MV-4-11 (cell line): ENCODE data around the gene UBTF.

Experiments used
- DNase-seq: peaks from one replicate; lab custom pipeline; 2025; lab: John Stamatoyannopoulos, UW

Gene UBTF

GRCh38 chr17:44214896-44215295 is 4.6 kb downstream of the UBTF start:
- DNase-seq: no peak

- no peak for DNase-seq
These were observed 5.3 kb downstream of the UBTF start for GRCh38 chr17:44214230-44214494.

GRCh38 chr17:44213403-44214229 is 5.9 kb downstream of the UBTF start:
- DNase-seq: no peak

- DNase-seq: no peak
These were observed 6.7 kb downstream of the UBTF start for GRCh38 chr17:44212507-44213402.

DNA sequence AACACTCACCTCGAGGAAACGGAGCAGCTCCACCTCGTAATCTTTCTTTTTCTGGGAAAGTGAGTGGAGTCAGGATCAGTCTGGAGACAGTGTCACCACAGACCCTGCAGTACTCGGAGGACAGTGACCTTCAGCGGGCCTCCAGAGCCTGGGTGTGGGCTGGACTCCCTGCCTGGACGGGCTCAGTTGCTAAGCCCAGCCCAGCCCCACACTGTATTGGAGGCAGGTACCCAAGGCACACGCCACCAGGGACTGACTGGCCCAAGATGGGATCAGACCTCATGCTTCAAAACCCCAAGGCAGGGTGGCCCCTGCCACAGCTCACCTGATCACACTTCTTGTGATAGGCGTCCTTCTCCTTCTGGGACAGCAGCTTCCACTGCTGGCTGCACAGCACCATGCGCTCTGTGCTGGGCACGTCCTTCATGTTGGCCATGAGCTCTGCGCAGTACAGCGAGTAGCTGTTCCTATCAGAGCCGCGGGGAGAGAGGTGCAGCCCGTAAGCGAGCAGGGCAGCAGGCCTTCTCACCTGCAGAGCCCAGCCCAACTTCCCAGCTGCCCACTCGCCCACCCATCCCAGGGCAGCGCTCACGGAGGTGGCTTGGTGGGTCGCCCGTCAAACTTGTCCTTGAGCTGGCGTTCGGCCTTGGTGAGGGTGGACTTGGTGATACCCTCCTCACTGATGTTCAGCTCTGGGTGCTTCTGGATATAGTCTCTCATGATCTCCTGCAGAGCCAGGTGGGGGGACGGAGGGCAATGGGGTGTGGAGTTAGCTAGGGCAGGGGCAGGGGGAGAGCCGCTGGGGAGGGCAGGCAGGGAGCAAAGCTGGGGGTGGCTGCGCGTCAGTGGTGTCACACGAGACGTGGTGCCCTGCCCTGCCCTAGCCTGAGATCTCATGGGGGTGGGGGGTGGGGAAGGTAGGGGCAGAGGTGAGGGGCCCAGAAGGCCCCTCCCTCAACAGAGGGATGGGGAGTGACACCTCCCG is 7.9 kb downstream of the UBTF start:
- no peak for DNase-seq

- peak; percentile 89 for DNase-seq
These were observed 8.9 kb downstream of the UBTF start for GRCh38 chr17:44210342-44211192.

GRCh38 chr17:44209786-44210341 is 9.6 kb downstream of the UBTF start:
- peak; percentile 12 for DNase-seq

- DNase-seq: no peak
These were observed 11.7 kb downstream of the UBTF start for GRCh38 chr17:44207743-44208142.

DNA sequence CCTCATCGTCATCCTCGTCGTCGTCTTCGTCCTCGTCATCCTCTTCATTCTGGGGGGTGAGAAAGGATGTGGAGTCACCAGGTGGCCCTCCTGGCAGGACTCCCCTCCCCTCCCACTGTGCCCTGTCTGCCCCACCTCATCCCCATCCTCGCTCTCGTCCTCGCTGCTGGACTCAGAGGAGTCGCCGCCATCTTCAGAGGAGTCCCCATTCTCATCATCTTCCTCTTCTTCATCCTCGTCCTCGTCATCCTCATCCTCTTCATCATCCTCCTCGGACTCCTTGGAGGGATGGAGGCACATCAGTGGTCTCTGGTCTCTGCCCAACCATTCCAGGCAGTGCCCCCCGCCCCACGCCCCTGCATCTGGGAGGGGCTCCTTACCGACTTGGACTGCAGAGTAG is 12.2 kb downstream of the UBTF start:
- DNase-seq: no peak

DNA sequence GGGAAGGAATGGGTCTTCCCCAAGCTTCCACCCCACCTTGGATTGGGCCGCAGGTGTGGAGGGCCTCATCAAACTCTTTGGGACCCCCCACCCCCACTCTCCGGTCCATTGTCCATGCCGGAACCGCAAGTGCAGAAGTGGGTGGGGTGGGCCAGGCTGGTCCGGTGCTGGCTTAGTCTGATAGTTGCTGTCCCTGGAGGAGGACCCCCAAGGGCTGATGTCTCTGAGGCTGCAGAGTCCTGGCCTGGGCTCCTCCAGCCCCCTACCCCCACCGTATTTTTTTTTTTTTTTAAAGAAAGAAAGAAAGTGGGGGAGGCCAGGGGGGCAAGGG is 12.7 kb downstream of the UBTF start:
- DNase-seq: no peak

DNA sequence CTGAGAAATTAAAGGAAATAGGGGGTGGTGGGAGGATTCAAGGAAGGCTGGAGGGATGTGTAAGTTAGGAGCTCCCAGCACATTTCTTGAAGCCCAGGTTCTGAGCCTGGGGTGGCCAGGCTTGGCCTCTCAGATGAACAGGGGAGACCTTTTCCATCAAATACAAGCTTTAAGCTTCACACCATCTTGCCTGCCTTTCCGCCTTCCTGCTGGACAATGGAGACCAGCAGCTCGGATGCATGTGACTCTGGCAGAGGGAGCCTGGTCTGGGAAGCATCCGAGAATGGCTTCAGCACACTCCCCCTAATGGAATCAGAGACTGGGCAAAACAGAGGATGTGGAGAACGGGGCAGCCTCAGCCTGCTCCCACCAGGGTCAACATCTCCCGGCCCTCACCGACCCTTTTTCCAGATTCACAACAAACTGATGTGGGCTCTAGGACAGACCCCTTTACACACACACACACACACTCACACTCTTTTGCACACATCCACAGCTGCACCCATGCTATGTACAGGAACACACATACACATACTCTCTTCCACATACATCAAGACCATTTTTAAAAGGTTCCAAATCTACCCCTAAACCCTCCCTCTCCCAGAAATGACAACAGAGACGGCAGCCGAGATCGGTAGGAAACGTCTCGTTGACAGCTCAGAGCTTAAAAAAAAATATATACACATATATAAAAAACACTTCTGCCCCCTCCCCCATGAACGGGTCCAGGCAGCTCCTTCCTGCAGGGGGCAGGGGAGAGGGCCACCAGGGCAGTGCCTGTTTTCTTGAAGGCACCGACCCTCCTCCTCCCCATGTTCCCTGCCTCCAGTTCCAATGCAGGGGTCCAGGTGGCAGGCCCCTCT is 13.3 kb downstream of the UBTF start:
- DNase-seq: no peak

- DNase-seq: peak; percentile 63
These were observed 15.0 kb downstream of the UBTF start for GRCh38 chr17:44204441-44204882.

DNA sequence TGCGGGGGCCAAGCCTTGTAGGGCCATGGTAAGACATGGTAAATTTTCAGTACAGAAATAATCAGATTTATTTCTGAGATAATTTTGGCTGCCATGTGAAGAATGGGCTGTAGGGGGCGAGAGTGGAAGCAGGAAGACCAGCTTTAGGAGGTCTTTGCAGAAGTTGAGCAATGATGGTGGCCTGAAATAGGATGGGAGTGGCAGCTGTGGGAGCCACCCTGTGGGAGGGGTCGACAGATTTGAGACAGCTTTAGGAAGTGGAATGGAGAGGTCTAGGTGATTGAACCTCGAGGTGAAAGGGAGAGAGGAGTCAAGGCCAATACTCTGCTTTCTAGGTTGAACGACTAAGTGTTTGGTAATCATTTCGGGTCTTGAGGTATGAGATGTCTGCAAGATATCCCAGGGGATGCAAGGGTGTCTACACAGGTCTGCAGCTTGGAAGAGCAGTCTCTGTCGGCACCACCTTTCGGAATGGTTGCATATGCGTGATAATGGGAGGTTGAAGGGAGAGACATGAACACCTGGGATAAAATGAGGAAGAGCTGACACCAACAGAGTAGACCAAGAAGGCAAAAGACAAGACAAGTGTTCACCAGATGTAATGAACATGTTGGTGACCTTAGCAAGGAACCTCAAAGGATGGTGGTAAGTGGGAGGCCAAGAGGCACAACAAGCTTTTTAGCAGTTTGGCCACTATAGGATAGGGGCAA is 15.6 kb downstream of the UBTF start:
- peak; percentile 88 for DNase-seq

DNA sequence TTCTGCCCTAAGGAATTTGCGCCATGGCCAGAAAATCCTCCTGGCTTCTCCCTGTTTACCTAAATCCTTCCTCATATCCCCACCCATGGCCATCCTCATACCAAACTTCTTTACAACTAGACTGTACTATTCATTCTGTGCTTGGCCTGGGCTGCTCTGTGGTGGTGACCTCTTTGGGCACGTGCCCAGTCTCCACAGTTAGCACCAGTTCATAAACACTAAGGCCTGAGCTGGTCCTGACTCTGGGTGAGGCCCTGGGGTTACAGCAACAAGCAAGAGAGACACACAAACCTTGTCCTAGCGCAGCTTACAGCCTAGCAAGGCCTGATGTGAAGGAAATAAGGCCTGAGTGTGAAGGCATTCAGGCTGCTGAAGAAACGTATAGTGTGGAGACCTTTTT is 16.7 kb downstream of the UBTF start:
- DNase-seq: no peak

DNA sequence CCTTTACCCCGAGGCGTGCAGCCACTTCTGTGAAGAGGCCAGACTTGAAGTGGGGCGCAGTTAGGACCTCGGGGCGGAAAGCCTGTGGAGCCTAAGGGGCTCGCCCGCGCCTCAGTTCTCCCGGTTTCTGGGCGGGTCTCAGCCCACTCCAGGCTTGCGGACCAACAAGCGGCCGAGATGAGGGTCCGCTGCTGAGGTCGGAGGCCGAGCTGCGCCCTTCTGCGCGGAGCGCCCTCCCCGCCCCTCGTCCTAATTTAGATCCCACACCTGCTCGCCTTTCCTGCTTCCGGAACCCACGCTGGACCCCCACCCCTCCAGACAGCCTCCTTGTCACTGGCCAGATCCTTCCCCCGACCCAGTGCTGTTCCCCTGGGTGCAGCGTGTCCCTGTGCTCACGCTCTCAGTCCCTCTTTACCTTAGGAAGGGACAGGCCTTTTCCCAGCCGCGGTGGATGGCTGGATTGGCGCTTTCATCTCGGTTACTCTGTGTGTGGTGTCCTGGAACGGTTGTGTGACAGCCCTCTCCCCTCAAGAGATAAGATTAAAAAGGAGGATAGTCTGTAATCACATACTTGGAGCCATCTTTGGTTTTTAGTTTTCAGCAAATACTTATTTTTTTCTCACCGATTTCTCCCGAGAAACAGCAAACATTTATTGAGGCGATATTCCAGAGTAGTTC is 18.9 kb downstream of the UBTF start:
- no peak for DNase-seq

- DNase-seq: peak; percentile 95
These were observed 19.7 kb downstream of the UBTF start, which contains the start of gene ATXN7L3 for GRCh38 chr17:44199553-44200477. Gene ATXN7L3 (minus strand): TSS chr17:44199884. CDS start chr17:44198070, 1,814 bp downstream.
